HEK293T (cell line): ENCODE data around the gene ARL15.

ENCODE experiments used
- BHLHE40 ChIP-seq: fragments of 450-650 bp; IDR thresholded peaks from 2 replicates; pipeline ENCODE4 v1.6.1; 2016; ENCODE audit warnings: mild to moderate bottlenecking, moderate library complexity, borderline replicate concordance
- CTBP1 ChIP-seq: fragments of 450-650 bp; IDR thresholded peaks from 2 replicates; pipeline ENCODE4 v1.6.1; 2016; ENCODE audit warnings: borderline replicate concordance
- ELF4 ChIP-seq: fragments of 450-650 bp; IDR thresholded peaks from 2 replicates; pipeline ENCODE4 v1.6.1; 2017; ENCODE audit warnings: antibody characterized with exemption
- FOXA1 ChIP-seq: fragments of 450-650 bp; IDR thresholded peaks from 2 replicates; pipeline ENCODE4 v1.6.1; 2016; ENCODE audit warnings: mild to moderate bottlenecking
- FOXK2 ChIP-seq: fragments of 450-650 bp; IDR thresholded peaks from 2 replicates; pipeline ENCODE4 v1.6.1; 2016; ENCODE audit warnings: mild to moderate bottlenecking
- FOXM1 ChIP-seq: fragments of 450-650 bp; IDR thresholded peaks from 2 replicates; pipeline ENCODE4 v1.6.1; 2017; ENCODE audit warnings: mild to moderate bottlenecking, borderline replicate concordance
- L3MBTL2 ChIP-seq: fragments of 450-650 bp; conservative IDR thresholded peaks from 2 replicates; pipeline ENCODE4 v1.6.1; 2016; ENCODE audit warnings: mild to moderate bottlenecking
- PKNOX1 ChIP-seq: fragments of 450-650 bp; IDR thresholded peaks from 2 replicates; pipeline ENCODE4 v1.6.1; 2016
- SP1 ChIP-seq: fragments of 450-650 bp; IDR thresholded peaks from 2 replicates; pipeline ENCODE4 v1.6.1; 2017
- SUZ12 ChIP-seq: fragments of 450-650 bp; IDR thresholded peaks from 2 replicates; pipeline ENCODE4 v1.6.1; 2016; ENCODE audit warnings: mild to moderate bottlenecking
- TARDBP ChIP-seq: fragments of 450-650 bp; IDR thresholded peaks from 2 replicates; pipeline ENCODE4 v1.6.1; 2016

- TF ChIP-seq L3MBTL2 (no peak), BHLHE40 (no peak), CTBP1 (no peak), PKNOX1 (no peak), FOXM1 (no peak), ELF4 (no peak), SUZ12 (no peak), FOXK2 (no peak), TARDBP (no peak), SP1 (no peak), FOXA1 (no peak)
Observed at GRCh38 chr5:54243483-54244080, 66.8 kb downstream of the ARL15 start.
